Thymus (tissue), 11 donors: ENCODE data around the gene LHFPL3. TPM values are rescaled to one million over a fixed set of nuclear protein-coding genes. Genes with fewer than 3 reads are reported as not detected.

Experiments used
- DNase-seq, 9 donors: peaks; one replicate each; pipeline ENCODE4 v3.0.0-alpha.2; 2013; ENCODE audit warnings: low spot score in 9 of 9, low read depth in 6 of 9, missing footprints in 1 of 9
- H3K27ac ChIP-seq, 2 donors: one replicate each; pipeline ENCODE4 v1.5.1; 2013; ENCODE audit warnings: control low read depth in 1 of 2, low read depth in 1 of 2, low read length in 1 of 2, mild to moderate bottlenecking in 1 of 2, moderate library complexity in 1 of 2
- H3K27me3 ChIP-seq, 2 donors: one replicate each; pipeline ENCODE4 v1.5.1; 2013; ENCODE audit warnings: low read length in 1 of 2; ENCODE audit not compliant: control insufficient read depth in 2 of 2, insufficient read depth in 1 of 2
- H3K36me3 ChIP-seq, 2 donors: one replicate each; pipeline ENCODE4 v1.5.1; 2013; ENCODE audit warnings: low read length in 1 of 2, mild to moderate bottlenecking in 1 of 2, moderate library complexity in 1 of 2; ENCODE audit not compliant: control insufficient read depth in 2 of 2, insufficient read depth in 2 of 2
- H3K4me1 ChIP-seq, 2 donors: one replicate each; pipeline ENCODE4 v1.5.1; 2013; ENCODE audit warnings: low read length in 2 of 2; ENCODE audit not compliant: control insufficient read depth in 2 of 2, insufficient read depth in 2 of 2
- H3K4me3 ChIP-seq, 2 donors: one replicate each; pipeline ENCODE4 v1.5.1; 2013; ENCODE audit warnings: low read length in 2 of 2, control low read depth in 1 of 2, mild to moderate bottlenecking in 1 of 2
- H3K9me3 ChIP-seq, 2 donors: one replicate each; pipeline ENCODE4 v1.5.1; 2013; ENCODE audit warnings: low read length in 1 of 2, mild to moderate bottlenecking in 1 of 2; ENCODE audit not compliant: control insufficient read depth in 2 of 2, insufficient read depth in 1 of 2
- WGBS: extraction: QIAGEN DNeasy Blood & Tissue Kit; methylation state at CpG from one replicate; pipeline ENCODE4 v1.1.7; 2013; 5-methylcytosine and 5-hydroxymethylcytosine counted together
- polyA plus RNA-seq: library from polyadenylated mRNA; stranded (reverse); fragments of 200-250 nt; gene quantifications from one replicate; pipeline ENCODE4 v1.2.3, GENCODE V29; 2013
- total RNA-seq: library from RNA; stranded (reverse); fragments of 120-200 nt; gene quantifications from one replicate; pipeline ENCODE4 v1.2.4, GENCODE V29; 2013
- donor health status: healthy.

Gene LHFPL3
- total and polyA plus RNA-seq, 2 donors: 0.05 to 0.14 TPM

GRCh38 chr7:104883248-104883717, 554.9 kb downstream of the LHFPL3 start:
- WGBS: 65% methylated on average over 6 of the region's 6 CpGs

DNA sequence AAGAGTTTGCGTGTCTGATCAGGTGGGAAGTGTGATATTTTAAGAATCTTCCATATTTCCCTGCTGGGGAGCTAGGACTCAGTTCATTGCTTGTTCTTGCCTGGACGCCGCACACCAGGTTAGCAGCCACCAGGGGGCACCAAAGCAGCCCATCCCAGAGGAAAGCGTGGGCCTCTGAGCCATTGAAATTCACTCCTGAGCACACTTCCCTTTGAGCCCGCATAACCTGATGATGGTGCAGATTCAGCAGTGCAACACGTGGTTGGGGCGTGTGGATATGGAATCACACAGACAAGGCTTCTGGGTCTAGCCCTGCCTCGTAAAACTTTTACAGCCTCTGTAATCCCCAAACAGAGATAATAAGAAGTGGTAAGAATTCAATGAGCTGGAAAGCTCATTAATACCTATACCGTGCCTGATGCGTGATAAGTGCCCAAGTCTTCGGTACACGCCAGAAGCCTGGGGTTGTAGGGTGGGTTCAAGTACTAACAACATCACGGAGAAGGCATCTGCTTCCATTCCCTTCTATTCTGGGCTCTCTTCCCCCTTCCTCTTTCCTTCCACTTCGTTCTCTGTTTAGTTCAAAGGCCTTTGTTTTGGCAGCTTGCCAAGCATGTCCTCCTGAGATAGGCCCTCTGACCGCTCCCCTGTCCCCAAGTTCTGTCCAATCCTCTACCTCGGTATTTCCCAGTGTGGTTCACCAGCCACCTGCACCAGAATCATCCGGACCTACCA, 555.5 kb downstream of the LHFPL3 start:
- Histone ChIP-seq H3K4me3 (no peak overlapping the region), H3K36me3 (no peaks in the 10 kb centered on the region), H3K27me3 (no peaks in the 10 kb centered on the region), H3K4me1 (peaks cover 0 to 5% of the 10 kb centered on the region in 2 donors), H3K27ac (no peak overlapping the region), H3K9me3 (peaks cover 0 to 15% of the 10 kb centered on the region in 2 donors)
- peak; percentile 26 to 73 (median 55) for DNase-seq
- WGBS: 51% methylated on average over 17 of the region's 17 CpGs

More at GRCh38 chr7:104883248-104883717, 554.9 kb downstream of the LHFPL3 start:
- Histone ChIP-seq H3K27me3 (no peaks in the 10 kb centered on the region), H3K4me3 (no peak overlapping the region), H3K27ac (no peak overlapping the region), H3K4me1 (peaks cover 0 to 5% of the 10 kb centered on the region in 2 donors), H3K9me3 (peaks cover 0 to 15% of the 10 kb centered on the region in 2 donors), H3K36me3 (no peaks in the 10 kb centered on the region)
- DNase-seq: no peak

DNA sequence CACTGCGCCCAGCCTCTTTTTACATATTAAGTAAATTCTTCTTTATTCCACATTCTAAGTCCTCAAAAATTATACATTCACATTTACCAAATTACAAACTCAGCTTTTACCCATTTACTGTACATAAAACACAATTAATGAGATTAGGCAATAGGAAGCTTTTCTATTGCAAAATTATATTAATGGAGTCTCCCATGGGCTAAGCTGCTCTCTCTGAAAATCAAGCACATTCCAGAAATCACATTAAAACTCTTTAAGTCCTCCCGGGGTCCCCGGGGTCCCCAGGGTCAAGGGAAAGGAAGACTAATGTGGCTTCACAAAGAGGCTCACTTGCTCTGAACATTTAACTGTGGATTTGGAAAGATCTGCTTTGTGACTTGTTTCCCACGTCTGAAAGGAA, 558.2 kb downstream of the LHFPL3 start:
- WGBS: 93% methylated on average over 4 of the region's 4 CpGs
- Histone ChIP-seq H3K36me3 (no peaks in the 10 kb centered on the region), H3K9me3 (no peaks in the 10 kb centered on the region), H3K4me1 (peaks cover 0 to 5% of the 10 kb centered on the region in 2 donors), H3K27ac (no peak overlapping the region), H3K27me3 (no peaks in the 10 kb centered on the region), H3K4me3 (no peak overlapping the region)
- DNase-seq: no peak

- no peaks in the 10 kb centered on the region for H3K9me3 ChIP-seq
- 82% methylated on average over 5 of the region's 5 CpGs for WGBS
These were observed 561.8 kb downstream of the LHFPL3 start for GRCh38 chr7:104890216-104890615.

DNA sequence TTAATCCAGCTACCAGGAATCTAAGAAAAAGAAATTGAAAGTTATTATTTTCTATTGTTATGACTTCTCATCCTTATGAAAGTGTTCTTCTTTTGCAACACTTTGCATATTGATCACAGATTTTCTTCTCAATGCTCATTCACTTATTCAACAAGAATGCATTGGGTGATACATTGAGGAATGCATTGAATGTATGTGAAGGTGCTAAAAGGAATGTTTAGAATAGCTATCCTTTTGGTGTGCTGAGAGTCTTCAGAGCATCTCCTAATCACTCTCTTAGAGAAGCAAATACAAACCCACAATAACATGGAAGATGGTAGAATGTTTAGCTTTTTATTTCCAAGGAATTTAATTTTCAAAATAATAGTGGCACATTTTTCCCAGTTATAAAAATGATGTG, 563.5 kb downstream of the LHFPL3 start:
- Histone ChIP-seq H3K27me3 (no peaks in the 10 kb centered on the region), H3K4me1 (no peaks in the 10 kb centered on the region), H3K27ac (no peak overlapping the region), H3K36me3 (no peaks in the 10 kb centered on the region), H3K9me3 (peaks cover 0 to 2% of the 10 kb centered on the region in 2 donors), H3K4me3 (no peak overlapping the region)
- no peak for DNase-seq

More at GRCh38 chr7:104890216-104890615, 561.8 kb downstream of the LHFPL3 start:
- no peak overlapping the region for H3K27ac ChIP-seq
- H3K36me3 ChIP-seq: no peaks in the 10 kb centered on the region
- DNase-seq: no peak
- no peaks in the 10 kb centered on the region for H3K27me3 ChIP-seq
- H3K4me1 ChIP-seq: no peaks in the 10 kb centered on the region
- H3K4me3 ChIP-seq: no peak overlapping the region

DNA sequence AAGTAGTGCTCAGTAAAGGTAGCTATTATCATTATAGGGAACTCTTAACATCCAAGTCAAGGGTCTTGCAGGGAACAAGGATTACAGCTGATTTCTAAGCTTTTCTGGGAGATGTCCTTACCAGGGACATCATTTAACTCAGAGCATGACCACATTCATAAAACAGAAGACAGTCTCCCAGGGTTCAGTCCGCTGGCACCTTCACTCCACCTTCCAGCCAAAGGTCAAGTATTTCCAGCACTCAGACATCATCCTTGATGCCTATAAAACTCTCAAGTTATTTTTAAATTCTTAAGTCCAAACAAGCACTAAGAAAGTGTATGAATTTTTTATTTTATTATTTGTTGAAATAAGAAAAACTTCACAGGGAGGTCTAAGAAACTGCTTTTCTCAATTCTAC, 565.9 kb downstream of the LHFPL3 start:
- 100% methylated on average over 1 of the region's 1 CpG for WGBS
- no peak for DNase-seq

GRCh38 chr7:104894726-104895521, 566.5 kb downstream of the LHFPL3 start:
- WGBS: 97% methylated on average over 3 of the region's 3 CpGs
- no peak for DNase-seq

More for the DNA sequence above, 565.9 kb downstream of the LHFPL3 start:
- no peaks in the 10 kb centered on the region for H3K4me1 ChIP-seq
- H3K4me3 ChIP-seq: no peak overlapping the region
- H3K36me3 ChIP-seq: no peaks in the 10 kb centered on the region
- peaks cover 0 to 2% of the 10 kb centered on the region in 2 donors for H3K9me3 ChIP-seq
- H3K27me3 ChIP-seq: no peaks in the 10 kb centered on the region
- H3K27ac ChIP-seq: no peak overlapping the region

DNA sequence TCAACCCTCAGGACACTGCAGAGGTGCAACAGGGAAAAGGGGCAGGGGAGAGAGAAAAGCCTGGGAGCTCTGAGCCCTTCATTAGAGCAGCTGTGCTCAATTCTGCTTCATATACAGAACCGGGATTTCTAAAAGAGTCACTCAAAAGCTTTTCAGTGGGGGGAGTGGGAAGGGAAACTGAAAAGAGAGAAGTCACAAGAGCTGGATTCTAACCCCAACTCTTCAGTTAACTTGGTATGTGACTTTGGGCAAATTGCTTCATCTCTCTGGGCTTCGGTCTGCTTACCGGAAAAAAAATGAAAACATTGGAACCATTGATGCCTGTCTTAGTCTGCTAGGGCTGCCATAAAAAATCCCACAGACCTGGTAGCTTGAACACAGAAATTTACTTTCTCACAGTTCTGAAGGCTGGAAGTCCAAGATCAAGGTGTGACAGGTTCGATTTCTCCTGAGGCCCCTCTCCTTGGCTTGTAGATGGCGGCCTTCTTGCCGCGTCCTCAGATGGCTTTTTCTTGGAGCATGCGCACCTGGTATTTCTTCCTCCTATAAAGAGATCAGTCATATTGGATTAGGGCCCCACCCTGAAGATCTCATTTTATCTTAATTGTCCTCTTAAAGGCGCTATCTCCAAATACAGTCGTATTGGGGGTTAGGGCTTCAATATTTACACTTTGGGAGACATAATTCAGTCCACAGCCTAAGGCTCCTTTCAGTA, 567.3 kb downstream of the LHFPL3 start:
- H3K4me3 ChIP-seq: no peak overlapping the region
- no peaks in the 10 kb centered on the region for H3K4me1 ChIP-seq
- DNase-seq: peak in 1 of 9 donors; percentile 5
- no peaks in the 10 kb centered on the region for H3K27me3 ChIP-seq
- H3K27ac ChIP-seq: no peak overlapping the region
- WGBS: 97% methylated on average over 10 of the region's 10 CpGs
- H3K9me3 ChIP-seq: peaks cover 0 to 2% of the 10 kb centered on the region in 2 donors
- no peaks in the 10 kb centered on the region for H3K36me3 ChIP-seq

More at GRCh38 chr7:104894726-104895521, 566.5 kb downstream of the LHFPL3 start:
- Histone ChIP-seq H3K27me3 (no peaks in the 10 kb centered on the region), H3K4me3 (no peak overlapping the region), H3K36me3 (no peaks in the 10 kb centered on the region), H3K9me3 (peaks cover 0 to 2% of the 10 kb centered on the region in 2 donors), H3K4me1 (no peaks in the 10 kb centered on the region), H3K27ac (no peak overlapping the region)
